B cell (primary cell): Measurements from ENCODE around the gene PSG11. TPM values are rescaled to one million over a fixed set of nuclear protein-coding genes. Genes with fewer than 3 reads are reported as not detected.
"Not testable (repeated sequence)": the region's sequence is repeated elsewhere in the genome, so short reads cannot be mapped to it uniquely, and the experiment has no call there.

Experiments used
- ATAC-seq: fragments of 200-7000 bp; cut with Tn5 transposase; one replicate; pipeline ENCODE4 v1.10.0; 2021; ENCODE audit warnings: low read depth, mild to moderate bottlenecking, moderate number of reproducible peaks, moderate library complexity
- CTCF ChIA-PET: fragments of 350-600 bp; sonication (Branson Sonifier 250); formaldehyde crosslinking; loops from one replicate; lab custom pipeline; 2021; ENCODE audit warnings: antibody characterized with exemption, inconsistent platforms; lab: Charles Lee
- POLR2A ChIA-PET: fragments of 350-600 bp; sonication (Branson Sonifier 250); formaldehyde crosslinking; loops from one replicate; lab custom pipeline; 2021; ENCODE audit warnings: antibody characterized with exemption; lab: Charles Lee
- DNase-seq: peaks from one replicate; pipeline ENCODE4 v3.0.0; 2013
- H2AFZ ChIP-seq: 2 replicates; pipeline ENCODE4 v1.6.1; 2012; ENCODE audit warnings: mild to moderate bottlenecking, low read depth, low read length; ENCODE audit not compliant: insufficient read depth, poor library complexity, severe bottlenecking
- H3K27ac ChIP-seq, 2 donors: 1 replicate in 1 of 2; 2 replicates in 1 of 2; pipeline ENCODE4 v1.5.1; 2012 to 2013; ENCODE audit warnings: low read length in 2 of 2, mild to moderate bottlenecking in 2 of 2, moderate library complexity in 1 of 2
- H3K27me3 ChIP-seq, 4 experiments: fragments of 200-600 bp in 1 of 4; sonication (generic) in 1 of 4; replicated peaks in 1 of 4; 1 replicate in 2 of 4; 2 replicates in 2 of 4; pipeline versions ENCODE4 v1.6.1 to v1.7.0; 2013 to 2016; ENCODE audit warnings: low read length in 3 of 4, mild to moderate bottlenecking in 2 of 4, mixed read lengths in 1 of 4, moderate library complexity in 1 of 4; ENCODE audit not compliant: insufficient read depth in 4 of 4, control insufficient read depth in 3 of 4; ENCODE audit errors: control extremely low read depth in 1 of 4
- H3K36me3 ChIP-seq, 2 experiments: replicated peaks in 1 of 2; 1 replicate in 1 of 2; 2 replicates in 1 of 2; pipeline versions ENCODE4 v1.6.1 to v1.7.1; 2013; ENCODE audit warnings: low read length in 1 of 2; ENCODE audit not compliant: insufficient read depth in 2 of 2, control insufficient read depth in 1 of 2; ENCODE audit errors: control extremely low read depth in 1 of 2, extremely low read depth in 1 of 2
- H3K4me1 ChIP-seq, 2 donors: fragments of 200-600 bp in 1 of 2; sonication (generic) in 1 of 2; 1 replicate in 1 of 2; 2 replicates in 1 of 2; pipeline versions ENCODE4 v1.5.1 to v1.6.1; 2013 to 2017; ENCODE audit warnings: low read length in 2 of 2; ENCODE audit not compliant: control insufficient read depth in 2 of 2, insufficient read depth in 2 of 2
- H3K4me2 ChIP-seq: replicated peaks from 2 replicates; pipeline ENCODE3; 2012; ENCODE audit warnings: mild to moderate bottlenecking, low read depth, low read length; ENCODE audit not compliant: poor library complexity, severe bottlenecking
- H3K4me3 ChIP-seq, 5 experiments: fragments of 200-600 bp in 1 of 5; sonication (generic) in 1 of 5; 1 replicate in 3 of 5; 2 replicates in 2 of 5; pipeline versions ENCODE4 v1.5.1 to v1.7.0; 2011 to 2016; ENCODE audit warnings: low read length in 4 of 5, mild to moderate bottlenecking in 4 of 5, low read depth in 2 of 5, control low read depth in 1 of 5, moderate library complexity in 1 of 5; ENCODE audit not compliant: insufficient read depth in 1 of 5; ENCODE audit errors: control extremely low read depth in 1 of 5, extremely low read depth in 1 of 5
- H3K79me2 ChIP-seq: fragments of 200-600 bp; sonication (generic); one replicate; pipeline ENCODE4 v1.6.0; 2016; ENCODE audit warnings: low read length; ENCODE audit not compliant: control insufficient read depth, insufficient read depth
- H3K9ac ChIP-seq: fragments of 200-600 bp; sonication (generic); 2 replicates; pipeline ENCODE4 v1.6.1; 2017; ENCODE audit warnings: mild to moderate bottlenecking, low read length, moderate library complexity
- H3K9me3 ChIP-seq, 3 donors: one replicate each; pipeline versions ENCODE4 v1.6.1 to v1.7.1; 2013; ENCODE audit warnings: low read length in 2 of 3; ENCODE audit not compliant: control insufficient read depth in 2 of 3, insufficient read depth in 1 of 3; ENCODE audit errors: control extremely low read depth in 1 of 3
- H4K20me1 ChIP-seq: 2 replicates; pipeline ENCODE4 v1.6.0; 2012; ENCODE audit warnings: mild to moderate bottlenecking, low read length; ENCODE audit not compliant: insufficient read depth, control insufficient read depth, poor library complexity, severe bottlenecking
- H3K27ac Mint-ChIP-seq: one replicate; pipeline ENCODE4 v1.8.0; 2021; ENCODE audit warnings: mixed read lengths
- H3K27me3 Mint-ChIP-seq: one replicate; pipeline ENCODE4 v1.8.0; 2021; ENCODE audit warnings: mixed read lengths
- H3K4me1 Mint-ChIP-seq: one replicate; pipeline ENCODE4 v1.8.0; 2021; ENCODE audit warnings: mixed read lengths
- H3K4me3 Mint-ChIP-seq: one replicate; pipeline ENCODE4 v1.8.0; 2021; ENCODE audit warnings: mixed read lengths
- H3K9me3 Mint-ChIP-seq: one replicate; pipeline ENCODE4 v1.8.0; 2022; ENCODE audit warnings: mixed read lengths; ENCODE audit not compliant: insufficient read depth
- WGBS: methylation state at CpG from one replicate; pipeline ENCODE4 v1.1.5; 2013; ENCODE audit warnings: missing lambda C conversion rate; ENCODE audit not compliant: insufficient coverage; 5-methylcytosine and 5-hydroxymethylcytosine counted together
- intact Hi-C: fragments of 100-400 bp; cut with micrococcal nuclease; formaldehyde crosslinking; loops from one replicate; pipeline ENCODE4 v1.10.0; 2022
- polyA plus RNA-seq: library from polyadenylated mRNA; depleted of rRNA; stranded (reverse); fragments of >200 nt; gene quantifications from 2 replicates; pipeline ENCODE4 v1.2.3, GENCODE V29; 2012
- total RNA-seq, 2 donors: library from RNA; stranded (reverse); fragments of 120-200 nt in 1 of 2; gene quantifications; 1 replicate in 1 of 2; 2 replicates in 1 of 2; pipeline versions ENCODE4 v1.2.3 to v1.2.4, GENCODE V29; 2013 to 2022

Gene PSG11
- total and polyA plus RNA-seq, 2 donors (not counting 1 experiment from before 2014, with no cell fraction given): not detected

- not testable (repeated sequence) for H3K27ac Mint-ChIP-seq, H3K27me3 Mint-ChIP-seq
These were observed 33.2 kb upstream of the PSG11 start for GRCh38 chr19:43059482-43059881.

DNA sequence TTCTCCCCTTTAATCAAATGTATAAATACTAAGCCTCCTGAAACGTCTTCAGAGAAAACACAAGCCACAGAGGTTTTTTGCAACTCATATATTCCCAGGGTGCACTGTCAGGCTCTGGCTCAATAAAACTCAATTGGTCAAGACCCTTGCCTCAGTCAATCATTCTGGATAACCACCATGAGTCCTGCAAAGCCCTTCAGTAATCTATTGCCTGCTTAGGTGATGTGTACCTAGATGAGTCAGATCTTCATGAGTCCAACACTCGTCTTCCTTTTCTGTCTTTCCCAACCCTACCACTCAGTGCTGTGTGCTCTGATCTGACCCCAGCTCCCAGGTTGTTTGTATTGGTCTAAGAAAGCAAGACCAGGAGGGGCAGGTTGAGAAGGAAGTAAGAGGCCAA lies 32.2 kb upstream of the PSG11 start:
- H3K4me3 ChIP-seq, POLR2A ChIA-PET, CTCF ChIA-PET, H3K27ac ChIP-seq, H3K27me3 Mint-ChIP-seq, DNase-seq, H3K9me3 Mint-ChIP-seq, H3K9ac ChIP-seq, H3K9me3 ChIP-seq, intact Hi-C loops, H3K4me2 ChIP-seq, H3K27ac Mint-ChIP-seq, H3K4me3 Mint-ChIP-seq, H3K4me1 ChIP-seq, H3K4me1 Mint-ChIP-seq, H3K36me3 ChIP-seq, H3K79me2 ChIP-seq, H3K27me3 ChIP-seq, H2AFZ ChIP-seq, H4K20me1 ChIP-seq, ATAC-seq: not testable (repeated sequence)
- WGBS: no CpG with 5 or more reads among the region's 2 CpGs

More at GRCh38 chr19:43059482-43059881, 33.2 kb upstream of the PSG11 start:
- H3K79me2 ChIP-seq, intact Hi-C loops, H3K9me3 ChIP-seq, H4K20me1 ChIP-seq, H3K36me3 ChIP-seq, H3K4me2 ChIP-seq, H3K27ac ChIP-seq, H3K4me3 ChIP-seq, H3K4me1 ChIP-seq, ATAC-seq, H3K9me3 Mint-ChIP-seq, H3K9ac ChIP-seq, H3K4me3 Mint-ChIP-seq, DNase-seq, H3K4me1 Mint-ChIP-seq, H2AFZ ChIP-seq, H3K27me3 ChIP-seq, POLR2A ChIA-PET, CTCF ChIA-PET: not testable (repeated sequence)
- no CpG with 5 or more reads among the region's 2 CpGs for WGBS

DNA sequence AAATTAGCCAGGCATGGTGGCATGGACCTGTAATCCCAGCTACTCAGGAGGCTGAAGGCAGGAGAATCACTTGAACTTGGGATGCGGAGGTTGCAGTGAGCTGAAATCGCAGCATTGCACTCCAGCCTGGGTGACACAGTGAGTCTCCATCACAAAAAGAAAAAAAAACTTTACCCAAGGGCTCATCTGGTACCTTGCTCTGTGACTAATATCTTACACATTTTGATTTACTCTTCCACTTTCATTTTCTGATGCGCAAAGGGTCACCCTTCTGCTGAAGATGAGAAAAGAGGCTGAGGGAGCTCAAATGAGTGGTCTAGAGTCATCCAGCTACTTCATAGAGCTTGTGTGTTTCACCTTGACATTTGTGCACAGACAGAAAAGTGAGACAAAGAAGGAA lies 21.7 kb upstream of the PSG11 start:
- H2AFZ ChIP-seq, H3K79me2 ChIP-seq, POLR2A ChIA-PET, H3K4me3 Mint-ChIP-seq, H4K20me1 ChIP-seq, ATAC-seq, H3K36me3 ChIP-seq, H3K4me3 ChIP-seq, H3K27ac ChIP-seq, H3K4me2 ChIP-seq, H3K9me3 Mint-ChIP-seq, H3K4me1 Mint-ChIP-seq, H3K9me3 ChIP-seq, H3K9ac ChIP-seq, H3K27me3 ChIP-seq, DNase-seq, intact Hi-C loops, CTCF ChIA-PET, H3K27ac Mint-ChIP-seq, H3K27me3 Mint-ChIP-seq, H3K4me1 ChIP-seq: not testable (repeated sequence)
- WGBS: 90% methylated on average over 3 of the region's 3 CpGs

- H3K4me3 ChIP-seq, ATAC-seq, H3K27me3 ChIP-seq, H3K27ac Mint-ChIP-seq, H3K4me1 Mint-ChIP-seq, H3K4me2 ChIP-seq, H3K4me1 ChIP-seq, POLR2A ChIA-PET, H3K4me3 Mint-ChIP-seq, H4K20me1 ChIP-seq, H3K9me3 Mint-ChIP-seq, H3K9me3 ChIP-seq, CTCF ChIA-PET, intact Hi-C loops, H3K79me2 ChIP-seq, DNase-seq, H3K36me3 ChIP-seq, H3K9ac ChIP-seq, H2AFZ ChIP-seq, H3K27ac ChIP-seq, H3K27me3 Mint-ChIP-seq: not testable (repeated sequence)
- WGBS: no CpG with 5 or more reads among the region's 2 CpGs
These were observed 20.3 kb upstream of the PSG11 start for GRCh38 chr19:43046578-43046977.
